Loucy (cell line): ENCODE measurements around the gene DRP2.
A peak's percentile ranks its signal among the peaks of the same experiment; 100 is the strongest.
"Not testable (repeated sequence)": the region's sequence is repeated elsewhere in the genome, so short reads cannot be mapped to it uniquely, and the experiment has no call there.

Experiments
- H2AFZ ChIP-seq: fragments of 200-600 bp; sonication (generic); 2 replicates; pipeline ENCODE4 v1.6.0; 2016; ENCODE audit warnings: antibody characterized with exemption, mild to moderate bottlenecking, low read length, moderate library complexity
- H3F3A ChIP-seq: fragments of 200-600 bp; 2 replicates; pipeline ENCODE4 v1.6.0; 2016; ENCODE audit warnings: antibody characterized with exemption, low read depth, mild to moderate bottlenecking
- H3K27me3 ChIP-seq: fragments of 200-600 bp; sonication (generic); 2 replicates; pipeline ENCODE4 v1.6.1; 2014; ENCODE audit warnings: low read length, mild to moderate bottlenecking; ENCODE audit not compliant: insufficient read depth, poor library complexity, severe bottlenecking
- H3K36me3 ChIP-seq: fragments of 200-600 bp; sonication (generic); 2 replicates; pipeline ENCODE4 v1.6.1; 2016; ENCODE audit warnings: low read length; ENCODE audit not compliant: insufficient read depth
- H3K4me1 ChIP-seq: fragments of 200-600 bp; sonication (generic); 2 replicates; pipeline ENCODE4 v1.5.1; 2014; ENCODE audit warnings: low read length, mild to moderate bottlenecking; ENCODE audit not compliant: insufficient read depth, poor library complexity, severe bottlenecking
- H3K4me2 ChIP-seq: fragments of 200-600 bp; sonication (generic); 2 replicates; pipeline ENCODE4 v1.6.0; 2014; ENCODE audit warnings: antibody characterized with exemption, low read length, low read depth, mild to moderate bottlenecking; ENCODE audit not compliant: poor library complexity, severe bottlenecking
- H3K4me3 ChIP-seq: fragments of 200-600 bp; sonication (generic); 2 replicates; pipeline ENCODE4 v1.5.1; 2014; ENCODE audit warnings: low read length, mild to moderate bottlenecking, mixed read lengths; ENCODE audit not compliant: poor library complexity, severe bottlenecking
- H3K79me2 ChIP-seq: fragments of 200-600 bp; sonication (generic); 2 replicates; pipeline ENCODE4 v1.6.1; 2014; ENCODE audit warnings: low read length; ENCODE audit not compliant: insufficient read depth
- H3K9ac ChIP-seq: fragments of 200-600 bp; sonication (generic); 2 replicates; pipeline ENCODE4 v1.6.0; 2014; ENCODE audit warnings: mild to moderate bottlenecking, low read depth, low read length, moderate library complexity; ENCODE audit not compliant: poor library complexity, severe bottlenecking
- H3K9me2 ChIP-seq: fragments of 200-600 bp; sonication (generic); replicated peaks from 2 replicates; pipeline ENCODE4 v1.6.1; 2016; ENCODE audit warnings: low read depth, low read length, mixed read lengths
- H3K9me3 ChIP-seq: fragments of 200-600 bp; sonication (generic); 2 replicates; pipeline ENCODE4 v1.6.1; 2014; ENCODE audit warnings: mild to moderate bottlenecking, antibody characterized with exemption, low read length, low read depth; ENCODE audit not compliant: insufficient read depth
- H4K20me1 ChIP-seq: fragments of 200-600 bp; sonication (generic); 2 replicates; pipeline ENCODE4 v1.6.0; 2014; ENCODE audit warnings: antibody characterized with exemption, low read length, mild to moderate bottlenecking; ENCODE audit not compliant: insufficient read depth, poor library complexity, severe bottlenecking
- EZH2phosphoT487 ChIP-seq: fragments of 200-600 bp; IDR thresholded peaks from 2 replicates; pipeline ENCODE4 v1.6.1; 2018; ENCODE audit warnings: antibody characterized with exemption, mild to moderate bottlenecking, moderate library complexity, borderline replicate concordance
- TF ChIP-seq, protein P1 (sequence below): fragments of 200-600 bp; sonication (generic); conservative IDR thresholded peaks from 2 replicates; pipeline ENCODE4 v1.5.1; 2014; ENCODE audit warnings: mild to moderate bottlenecking, antibody characterized with exemption, low read length

Gene DRP2

DNA sequence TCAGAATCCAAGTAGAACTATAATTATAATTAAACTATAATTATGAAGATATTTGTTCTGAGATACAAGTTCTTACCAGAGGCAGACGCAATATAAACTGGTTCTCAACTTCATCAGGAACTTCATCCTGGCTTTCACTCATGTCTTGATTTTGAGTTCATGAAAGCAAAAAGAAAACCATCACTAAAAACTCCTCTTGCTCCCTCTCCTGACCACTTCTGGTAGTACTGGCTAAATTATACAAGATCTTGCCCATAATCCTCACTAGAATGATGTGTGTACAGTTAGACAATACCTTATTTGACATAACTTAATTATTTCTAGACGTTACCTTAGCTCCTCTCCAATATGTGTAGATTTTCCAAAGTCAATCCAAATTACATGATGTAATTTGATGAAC, 67.8 kb downstream of the DRP2 start:
- no peak for TF ChIP-seq EZH2phosphoT487
- TF ChIP-seq, protein P1, sequence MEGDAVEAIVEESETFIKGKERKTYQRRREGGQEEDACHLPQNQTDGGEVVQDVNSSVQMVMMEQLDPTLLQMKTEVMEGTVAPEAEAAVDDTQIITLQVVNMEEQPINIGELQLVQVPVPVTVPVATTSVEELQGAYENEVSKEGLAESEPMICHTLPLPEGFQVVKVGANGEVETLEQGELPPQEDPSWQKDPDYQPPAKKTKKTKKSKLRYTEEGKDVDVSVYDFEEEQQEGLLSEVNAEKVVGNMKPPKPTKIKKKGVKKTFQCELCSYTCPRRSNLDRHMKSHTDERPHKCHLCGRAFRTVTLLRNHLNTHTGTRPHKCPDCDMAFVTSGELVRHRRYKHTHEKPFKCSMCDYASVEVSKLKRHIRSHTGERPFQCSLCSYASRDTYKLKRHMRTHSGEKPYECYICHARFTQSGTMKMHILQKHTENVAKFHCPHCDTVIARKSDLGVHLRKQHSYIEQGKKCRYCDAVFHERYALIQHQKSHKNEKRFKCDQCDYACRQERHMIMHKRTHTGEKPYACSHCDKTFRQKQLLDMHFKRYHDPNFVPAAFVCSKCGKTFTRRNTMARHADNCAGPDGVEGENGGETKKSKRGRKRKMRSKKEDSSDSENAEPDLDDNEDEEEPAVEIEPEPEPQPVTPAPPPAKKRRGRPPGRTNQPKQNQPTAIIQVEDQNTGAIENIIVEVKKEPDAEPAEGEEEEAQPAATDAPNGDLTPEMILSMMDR: peak; percentile 55
- Histone ChIP-seq H3K4me2 (no peak overlapping the region), H3K9me2 (no peaks in the 10 kb centered on the region), H3K4me3 (no peak overlapping the region), H2AFZ (no peak overlapping the region), H3K79me2 (no peaks in the 10 kb centered on the region), H3K9ac (no peak overlapping the region), H4K20me1 (no peaks in the 10 kb centered on the region), H3K9me3 (no peaks in the 10 kb centered on the region), H3K36me3 (no peaks in the 10 kb centered on the region), H3K4me1 (no peaks in the 10 kb centered on the region), H3K27me3 (no peaks in the 10 kb centered on the region), H3F3A (no peaks in the 10 kb centered on the region)

DNA sequence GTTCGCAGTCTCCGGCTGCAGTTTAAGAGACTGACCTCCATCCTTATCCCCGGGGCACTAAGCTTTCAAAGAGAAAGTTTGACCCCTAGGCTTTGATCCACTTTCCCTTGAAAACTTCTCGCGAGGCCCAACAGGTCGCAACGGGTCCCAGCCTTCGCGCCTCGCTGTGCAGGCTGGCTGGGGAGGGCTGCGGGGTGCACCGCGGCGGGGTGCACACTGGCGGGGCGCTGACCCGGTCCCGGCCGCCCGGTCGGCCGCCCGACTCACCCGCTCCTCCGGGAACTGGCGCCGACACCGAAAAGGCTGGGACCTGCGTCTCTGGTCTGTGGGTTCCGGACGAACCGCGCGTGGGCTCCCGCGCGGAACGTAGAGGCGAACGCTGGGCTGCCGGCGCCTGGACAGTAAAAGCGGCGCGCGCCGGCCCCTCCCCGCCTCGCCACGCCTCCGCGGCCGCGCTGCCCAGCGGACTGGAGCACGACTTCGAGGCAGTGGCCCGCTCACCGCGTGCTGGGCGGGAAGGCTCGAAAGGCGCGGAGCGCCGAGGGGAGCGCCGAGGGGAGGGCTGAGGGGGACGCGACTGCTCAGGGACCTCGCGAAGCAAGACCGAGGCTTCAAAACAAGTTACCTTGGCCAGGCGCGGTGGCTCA, 71.5 kb downstream of the DRP2 start, which contains the start of gene TAF7L:
TSS of gene TAF7L (minus strand) at position 378 of the 647 bp plus-strand sequence. CDS start 3,791 bp downstream, outside the sequence.
- no peak within 1 kb of the TSS for H3K4me3 ChIP-seq

DNA sequence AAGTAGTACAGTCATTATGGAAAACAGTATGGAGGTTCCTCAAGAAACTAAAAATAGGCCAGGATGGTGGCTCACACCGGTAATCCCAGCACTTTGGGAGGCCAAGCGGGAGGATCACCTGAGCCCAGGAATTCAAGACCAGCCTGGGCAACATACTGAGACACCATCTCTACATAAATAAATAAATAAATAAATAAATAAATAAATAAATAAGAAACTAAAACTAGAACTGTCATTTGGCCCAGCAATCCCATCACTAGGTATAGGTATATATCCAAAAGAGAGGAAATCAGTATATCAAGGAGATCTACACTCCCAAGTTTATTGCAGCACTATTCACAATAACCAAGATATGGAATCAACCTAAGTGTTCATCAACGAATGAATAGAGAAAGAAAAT, 76.0 kb downstream of the DRP2 start:
- not testable (repeated sequence) for H3K27me3 ChIP-seq, H2AFZ ChIP-seq, H4K20me1 ChIP-seq, H3K4me3 ChIP-seq, H3K9ac ChIP-seq, H3K4me2 ChIP-seq, H3K9me3 ChIP-seq, H3K36me3 ChIP-seq, H3K79me2 ChIP-seq, H3K9me2 ChIP-seq, H3F3A ChIP-seq, H3K4me1 ChIP-seq

More for the DNA sequence above, 71.5 kb downstream of the DRP2 start, which contains the start of gene TAF7L:
- no peak within 1 kb of the TSS for H3K9ac ChIP-seq
- no peak within 1 kb of the TSS for H3K4me2 ChIP-seq
- H3F3A ChIP-seq: no peaks in the 10 kb centered on the region
- no peaks in the 10 kb centered on the region for H3K9me3 ChIP-seq
- no peaks in the 10 kb centered on the region for H4K20me1 ChIP-seq
- no peaks in the 10 kb centered on the region for H3K36me3 ChIP-seq
- no peaks in the 10 kb centered on the region for H3K27me3 ChIP-seq
- no peaks in the 10 kb centered on the region for H3K9me2 ChIP-seq
- no peaks in the 10 kb centered on the region for H3K4me1 ChIP-seq
- no peak for TF ChIP-seq EZH2phosphoT487
- TF ChIP-seq, protein P1: no peak
- no peaks in the 10 kb centered on the region for H3K79me2 ChIP-seq
- H2AFZ ChIP-seq: no peak within 1 kb of the TSS

DNA sequence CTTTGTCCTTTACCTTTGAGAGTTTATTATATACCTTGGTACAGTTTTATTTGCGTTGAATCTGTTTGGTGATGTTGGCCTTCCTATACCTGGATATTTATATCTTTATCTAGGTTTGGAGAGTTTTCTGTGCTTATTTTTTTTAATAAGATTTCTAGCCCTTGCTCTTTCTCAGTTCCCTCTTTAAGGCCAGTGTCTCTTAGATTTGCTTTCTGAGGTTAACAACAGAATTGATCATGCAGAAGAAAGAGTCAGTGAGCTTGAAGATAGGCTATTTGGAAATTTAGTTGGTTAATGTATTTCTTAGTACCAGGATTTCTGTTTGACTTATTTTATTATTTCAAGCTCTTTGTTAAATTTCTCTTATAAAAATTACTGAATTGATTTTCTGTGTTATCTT, 84.2 kb downstream of the DRP2 start:
- no peaks in the 10 kb centered on the region for H3F3A ChIP-seq
- no peaks in the 10 kb centered on the region for H3K79me2 ChIP-seq
- H3K4me2 ChIP-seq: no peak overlapping the region

More for the DNA sequence above, 84.2 kb downstream of the DRP2 start:
- Histone ChIP-seq H3K36me3 (no peaks in the 10 kb centered on the region), H3K4me3 (no peak overlapping the region), H2AFZ (no peak overlapping the region), H3K9me2 (no peaks in the 10 kb centered on the region), H3K4me1 (no peaks in the 10 kb centered on the region), H3K9me3 (no peaks in the 10 kb centered on the region), H3K9ac (no peak overlapping the region), H3K27me3 (no peaks in the 10 kb centered on the region), H4K20me1 (no peaks in the 10 kb centered on the region)
- TF ChIP-seq EZH2phosphoT487: no peak
- TF ChIP-seq, protein P1: no peak
